Astrocyte of the cerebellum (primary cell): ENCODE results near the gene TSPAN1.

Source experiments
- DNase-seq: peaks from one replicate; pipeline ENCODE4 v3.0.0-alpha.2; 2011; ENCODE audit warnings: low read depth
- H3K4me3 ChIP-seq: 2 replicates; pipeline ENCODE4 v1.5.1; 2011; ENCODE audit warnings: mild to moderate bottlenecking, low read depth, low read length, moderate library complexity
- in situ Hi-C: cut with HindIII; loops from 2 replicates; pipeline ENCODE4 v1.10.0; 2017; ENCODE audit warnings: low sequenced_read_pairs
- TF ChIP-seq, protein P1 (sequence below): IDR thresholded peaks from 2 replicates; pipeline ENCODE4 v1.5.1; 2012; ENCODE audit warnings: low read length, low read depth, moderate library complexity, mild to moderate bottlenecking; ENCODE audit errors: missing control alignments

Gene TSPAN1

GRCh38 chr1:46132529-46133180 lies 42.2 kb upstream of the TSPAN1 start, which contains the start of gene PIK3R3:
Gene PIK3R3, minus strand, starts transcription at chr1:46132629. Its CDS starts 677 bp downstream, at chr1:46131952.
- in situ Hi-C loops = no loop called here
- peak; percentile 98 for DNase-seq
- peak within 1 kb of the TSS; percentile 90 for H3K4me3 ChIP-seq
- TF ChIP-seq, protein P1, sequence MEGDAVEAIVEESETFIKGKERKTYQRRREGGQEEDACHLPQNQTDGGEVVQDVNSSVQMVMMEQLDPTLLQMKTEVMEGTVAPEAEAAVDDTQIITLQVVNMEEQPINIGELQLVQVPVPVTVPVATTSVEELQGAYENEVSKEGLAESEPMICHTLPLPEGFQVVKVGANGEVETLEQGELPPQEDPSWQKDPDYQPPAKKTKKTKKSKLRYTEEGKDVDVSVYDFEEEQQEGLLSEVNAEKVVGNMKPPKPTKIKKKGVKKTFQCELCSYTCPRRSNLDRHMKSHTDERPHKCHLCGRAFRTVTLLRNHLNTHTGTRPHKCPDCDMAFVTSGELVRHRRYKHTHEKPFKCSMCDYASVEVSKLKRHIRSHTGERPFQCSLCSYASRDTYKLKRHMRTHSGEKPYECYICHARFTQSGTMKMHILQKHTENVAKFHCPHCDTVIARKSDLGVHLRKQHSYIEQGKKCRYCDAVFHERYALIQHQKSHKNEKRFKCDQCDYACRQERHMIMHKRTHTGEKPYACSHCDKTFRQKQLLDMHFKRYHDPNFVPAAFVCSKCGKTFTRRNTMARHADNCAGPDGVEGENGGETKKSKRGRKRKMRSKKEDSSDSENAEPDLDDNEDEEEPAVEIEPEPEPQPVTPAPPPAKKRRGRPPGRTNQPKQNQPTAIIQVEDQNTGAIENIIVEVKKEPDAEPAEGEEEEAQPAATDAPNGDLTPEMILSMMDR = no peak

DNA sequence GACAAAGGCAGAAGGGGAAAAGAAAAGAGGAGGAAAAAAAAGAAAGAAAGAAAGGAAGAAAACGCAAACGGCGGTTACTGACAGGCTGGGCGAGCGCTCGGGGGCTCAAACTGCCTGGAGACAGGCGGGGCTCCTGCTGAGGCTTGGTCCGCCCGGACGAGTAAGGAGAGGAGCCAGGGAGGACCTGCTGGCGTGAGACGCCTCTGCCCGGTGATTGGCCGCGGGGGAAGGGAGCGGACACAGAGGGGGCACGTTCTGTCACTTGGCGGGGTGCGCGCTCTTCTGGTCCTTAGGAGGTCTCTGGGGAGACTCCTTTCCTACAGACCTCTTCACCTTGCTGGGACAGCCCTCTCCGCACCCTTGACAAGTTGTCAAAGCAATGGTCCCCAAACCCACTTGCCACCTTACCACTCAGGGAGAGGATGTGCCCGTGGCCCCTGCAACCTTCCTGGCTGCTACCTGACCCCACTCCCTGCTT lies 41.7 kb upstream of the TSPAN1 start:
- H3K4me3 ChIP-seq = peak overlapping the region; percentile 90
- in situ Hi-C loops = no loop called here
- no peak for DNase-seq
- TF ChIP-seq, protein P1 = no peak

- TF ChIP-seq, protein P1 = no peak
- DNase-seq = no peak
- in situ Hi-C loops = no loop called here
- peak overlapping the region; percentile 90 for H3K4me3 ChIP-seq
Measured at GRCh38 chr1:46133781-46134350, 41.0 kb upstream of the TSPAN1 start.

DNA sequence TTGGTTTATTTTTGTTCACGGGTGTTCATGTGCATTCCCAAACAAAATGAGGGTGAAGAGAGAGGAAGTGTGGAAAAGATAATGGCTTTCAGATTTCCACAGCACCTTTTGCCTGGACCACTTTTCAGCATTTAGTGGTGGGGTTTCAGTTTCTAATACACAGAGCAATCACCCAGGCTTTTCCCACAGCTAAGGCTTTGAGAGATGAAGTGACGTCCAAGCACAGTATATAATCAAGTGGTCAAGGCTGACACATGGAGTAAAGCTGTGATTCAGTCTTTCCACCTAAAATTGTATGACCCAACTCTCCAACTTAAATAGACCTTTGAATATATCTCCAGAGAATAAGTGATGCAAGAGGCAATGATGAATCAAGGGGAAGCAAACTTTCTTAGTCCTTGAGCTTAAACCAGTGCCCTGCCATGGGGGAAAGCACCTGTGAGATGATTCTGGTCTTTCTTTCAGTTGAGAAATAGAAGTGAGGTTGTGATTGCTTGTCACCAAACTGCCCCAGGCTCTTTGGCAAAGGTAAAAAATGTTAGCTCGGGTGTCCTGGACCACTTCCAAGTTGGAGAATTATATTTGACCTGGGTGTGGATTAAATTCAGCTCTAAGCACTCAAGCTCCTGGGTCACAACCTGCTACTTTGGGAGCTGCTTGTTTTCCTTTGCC lies 40.1 kb upstream of the TSPAN1 start:
- no peak for DNase-seq
- no peak overlapping the region for H3K4me3 ChIP-seq
- in situ Hi-C loops = no loop called here
- TF ChIP-seq, protein P1 = no peak

DNA sequence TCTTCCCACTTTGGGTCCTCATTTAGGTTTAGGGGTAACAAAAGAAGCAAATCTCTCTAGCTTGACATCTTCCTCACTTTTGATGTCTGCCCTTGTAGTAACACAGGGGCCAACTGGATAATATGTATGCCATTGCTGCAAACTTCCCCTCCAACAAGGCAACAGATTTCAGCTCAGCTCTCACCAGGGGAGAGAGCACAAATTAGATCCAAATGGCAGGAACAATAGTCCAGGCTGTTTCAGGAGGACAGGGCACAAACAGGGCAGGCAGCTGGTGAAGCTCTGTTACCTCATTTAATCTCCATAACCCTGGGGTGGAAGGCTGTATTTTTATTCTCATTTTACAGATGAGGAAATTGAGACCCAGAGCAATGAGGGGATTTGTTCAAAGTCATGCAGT lies 38.2 kb upstream of the TSPAN1 start:
- no peak for DNase-seq
- TF ChIP-seq, protein P1 = no peak
- in situ Hi-C loops = no loop called here
- H3K4me3 ChIP-seq = no peak overlapping the region

GRCh38 chr1:46137916-46138315 lies 37.0 kb upstream of the TSPAN1 start:
- peak; percentile 45 for DNase-seq
- peak overlapping the region; percentile 28 for H3K4me3 ChIP-seq
- TF ChIP-seq, protein P1 = no peak
- in situ Hi-C loops = no loop called here
